ENCODE data around the gene LMBR1.

The LMBR1 gene

DNA sequence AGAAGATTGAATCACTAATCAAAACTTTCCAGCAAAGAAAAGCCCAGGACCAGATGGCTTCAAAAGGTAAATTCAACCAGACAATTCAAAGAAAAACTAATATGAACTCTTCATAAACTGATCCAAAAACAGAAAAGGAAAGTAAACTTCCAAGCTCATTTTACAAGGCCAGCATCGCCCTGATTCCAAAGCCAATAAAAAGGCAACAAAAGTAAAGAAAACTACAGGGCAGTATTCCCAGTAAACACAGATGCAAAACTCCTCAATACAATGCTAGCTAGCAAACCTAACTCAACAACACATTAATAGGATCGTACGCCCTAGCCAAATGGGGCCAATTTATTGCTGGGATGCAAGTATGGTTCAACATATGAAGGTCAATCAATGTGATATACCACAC, 199.4 kb downstream of the LMBR1 start:
- Histone ChIP-seq H3K27me3 (ENCODE audit: low read length) (no peaks in the 10 kb centered on the region), H3K9me3 (ENCODE audit: insufficient read depth, low read length) (no peaks in the 10 kb centered on the region; the same call in 1 of the 2 replicates)
- TF ChIP-seq EZH2phosphoT487 (conservative IDR thresholded peaks at IDR 0.05; ENCODE audit: low read length), result no peak
- TF ChIP-seq, protein P1, sequence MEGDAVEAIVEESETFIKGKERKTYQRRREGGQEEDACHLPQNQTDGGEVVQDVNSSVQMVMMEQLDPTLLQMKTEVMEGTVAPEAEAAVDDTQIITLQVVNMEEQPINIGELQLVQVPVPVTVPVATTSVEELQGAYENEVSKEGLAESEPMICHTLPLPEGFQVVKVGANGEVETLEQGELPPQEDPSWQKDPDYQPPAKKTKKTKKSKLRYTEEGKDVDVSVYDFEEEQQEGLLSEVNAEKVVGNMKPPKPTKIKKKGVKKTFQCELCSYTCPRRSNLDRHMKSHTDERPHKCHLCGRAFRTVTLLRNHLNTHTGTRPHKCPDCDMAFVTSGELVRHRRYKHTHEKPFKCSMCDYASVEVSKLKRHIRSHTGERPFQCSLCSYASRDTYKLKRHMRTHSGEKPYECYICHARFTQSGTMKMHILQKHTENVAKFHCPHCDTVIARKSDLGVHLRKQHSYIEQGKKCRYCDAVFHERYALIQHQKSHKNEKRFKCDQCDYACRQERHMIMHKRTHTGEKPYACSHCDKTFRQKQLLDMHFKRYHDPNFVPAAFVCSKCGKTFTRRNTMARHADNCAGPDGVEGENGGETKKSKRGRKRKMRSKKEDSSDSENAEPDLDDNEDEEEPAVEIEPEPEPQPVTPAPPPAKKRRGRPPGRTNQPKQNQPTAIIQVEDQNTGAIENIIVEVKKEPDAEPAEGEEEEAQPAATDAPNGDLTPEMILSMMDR (IDR thresholded peaks at IDR 0.05; ENCODE audit: insufficient read depth, low read length, poor library complexity, severe bottlenecking), result no peak

DNA sequence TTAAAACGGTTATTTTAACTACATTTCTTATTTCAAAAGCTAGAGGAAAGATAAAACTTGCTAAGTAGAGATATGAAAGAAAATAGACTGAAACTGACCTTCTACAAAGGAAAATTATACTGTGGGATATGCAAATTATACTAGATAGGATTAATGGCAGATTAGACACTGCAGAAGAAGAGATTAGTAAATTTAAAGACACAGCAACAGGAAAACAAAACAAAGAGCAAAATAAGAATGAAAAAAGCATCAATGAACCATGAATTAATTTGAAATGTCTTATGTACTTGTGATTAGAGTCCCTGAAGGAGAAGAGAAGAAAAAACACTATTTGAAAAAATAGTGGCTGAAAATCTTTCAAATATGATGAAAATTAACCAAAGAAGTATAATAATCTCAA, 200.1 kb downstream of the LMBR1 start:
- H3K4me3 ChIP-seq (ENCODE audit: insufficient read depth, low read length, poor library complexity, severe bottlenecking), result no peak overlapping the region
- H3K9me2 ChIP-seq (replicated peaks; ENCODE audit: insufficient read depth, low read length), result no peaks in the 10 kb centered on the region
- H3K9ac ChIP-seq (ENCODE audit: low read length), result no peak overlapping the region
- H3K27ac ChIP-seq (ENCODE audit: low read depth, low read length), result no peak overlapping the region
- H3K36me3 ChIP-seq (ENCODE audit: low read length), result peaks cover 2% of the 10 kb centered on the region; the same call in 1 of the 2 replicates
- no peak overlapping the region for H3K4me2 ChIP-seq (ENCODE audit: low read depth, low read length, poor library complexity, severe bottlenecking)
- H3K27me3 ChIP-seq (ENCODE audit: low read length), result no peaks in the 10 kb centered on the region
- no peaks in the 10 kb centered on the region; the same call in 1 of the 2 replicates for H3K9me3 ChIP-seq (ENCODE audit: insufficient read depth, low read length)
- no peak for TF ChIP-seq EZH2phosphoT487 (conservative IDR thresholded peaks at IDR 0.05; ENCODE audit: low read length)
- TF ChIP-seq, protein P1 (IDR thresholded peaks at IDR 0.05; ENCODE audit: insufficient read depth, low read length, poor library complexity, severe bottlenecking), result no peak
- no peaks in the 10 kb centered on the region for H3K79me2 ChIP-seq (ENCODE audit: insufficient read depth, low read length)
- no peaks in the 10 kb centered on the region for H3F3A ChIP-seq (ENCODE audit: insufficient read depth)
- no peaks in the 10 kb centered on the region for H4K20me1 ChIP-seq (ENCODE audit: low read depth, low read length)
- no peak overlapping the region for H2AFZ ChIP-seq (ENCODE audit: low read depth, low read length, severe bottlenecking)

More for the DNA sequence above, 199.4 kb downstream of the LMBR1 start:
- no peak overlapping the region for H3K9ac ChIP-seq (ENCODE audit: low read length)
- H2AFZ ChIP-seq (ENCODE audit: low read depth, low read length, severe bottlenecking), result no peak overlapping the region
- H3K36me3 ChIP-seq (ENCODE audit: low read length), result peaks cover 2% of the 10 kb centered on the region; the same call in 1 of the 2 replicates
- no peak overlapping the region for H3K4me2 ChIP-seq (ENCODE audit: low read depth, low read length, poor library complexity, severe bottlenecking)
- no peaks in the 10 kb centered on the region for H3K79me2 ChIP-seq (ENCODE audit: insufficient read depth, low read length)
- no peaks in the 10 kb centered on the region for H3K9me2 ChIP-seq (replicated peaks; ENCODE audit: insufficient read depth, low read length)
- no peak overlapping the region for H3K4me3 ChIP-seq (ENCODE audit: insufficient read depth, low read length, poor library complexity, severe bottlenecking)
- H3K27ac ChIP-seq (ENCODE audit: low read depth, low read length), result no peak overlapping the region
- no peaks in the 10 kb centered on the region for H4K20me1 ChIP-seq (ENCODE audit: low read depth, low read length)
- no peaks in the 10 kb centered on the region for H3F3A ChIP-seq (ENCODE audit: insufficient read depth)

DNA sequence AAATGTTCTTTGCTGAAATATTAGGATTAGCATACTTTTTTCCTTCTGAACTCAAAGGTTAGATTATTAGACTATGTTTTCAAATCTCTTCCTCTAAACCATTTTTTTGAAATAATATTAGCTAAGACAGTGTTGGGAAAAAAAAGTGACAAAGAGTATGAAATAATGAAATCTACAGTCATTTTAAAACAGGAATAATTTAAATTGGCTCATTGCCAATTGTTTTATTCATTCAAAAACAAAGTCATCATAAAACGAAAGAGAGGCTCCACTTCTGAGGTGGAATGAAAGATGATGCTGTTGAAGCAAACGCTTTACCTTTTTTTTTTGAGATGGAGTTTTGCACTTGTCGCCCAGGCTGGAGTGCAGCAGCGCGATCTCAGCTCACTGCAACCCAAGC, 201.2 kb downstream of the LMBR1 start:
- Histone ChIP-seq H4K20me1 (ENCODE audit: low read depth, low read length) (no peaks in the 10 kb centered on the region), H3K9me3 (ENCODE audit: insufficient read depth, low read length) (no peaks in the 10 kb centered on the region), H3K27ac (ENCODE audit: low read depth, low read length) (no peak overlapping the region), H3K9me2 (replicated peaks; ENCODE audit: insufficient read depth, low read length) (no peaks in the 10 kb centered on the region), H3K4me3 (ENCODE audit: insufficient read depth, low read length, poor library complexity, severe bottlenecking) (no peak overlapping the region), H3K27me3 (ENCODE audit: low read length) (no peaks in the 10 kb centered on the region), H3F3A (ENCODE audit: insufficient read depth) (no peaks in the 10 kb centered on the region), H3K79me2 (ENCODE audit: insufficient read depth, low read length) (no peaks in the 10 kb centered on the region), H2AFZ (ENCODE audit: low read depth, low read length, severe bottlenecking) (no peak overlapping the region), H3K4me2 (ENCODE audit: low read depth, low read length, poor library complexity, severe bottlenecking) (no peak overlapping the region), H3K9ac (ENCODE audit: low read length) (no peak overlapping the region), H3K36me3 (ENCODE audit: low read length) (peaks cover 2% of the 10 kb centered on the region; the same call in 1 of the 2 replicates)
- TF ChIP-seq, protein P1 (IDR thresholded peaks at IDR 0.05; ENCODE audit: insufficient read depth, low read length, poor library complexity, severe bottlenecking), result no peak
